K562 (cell line): Measurements from ENCODE around the gene NBEAL2. TPM values are rescaled to one million over a fixed set of nuclear protein-coding genes. Genes with fewer than 3 reads are reported as not detected.

Experiments
- ATAC-seq: fragments of 200-7000 bp; cut with Tn5 transposase; 3 replicates; pipeline ENCODE4 v1.9.1; 2020; ENCODE audit warnings: moderate library complexity
- BruUV-seq: library from RNA; stranded (reverse); fragments of 400-500 nt; replicated peaks from 2 replicates; lab custom pipeline; 2021; lab: Mats Ljungman, UMichigan
- CTCF ChIA-PET: fragments of 300-600 bp; formaldehyde crosslinking; extraction: SDS; loops from one replicate; lab custom pipeline; 2021; ENCODE audit warnings: low intra/inter-chr PET ratio; lab: Yijun Ruan, JAX
- POLR2A ChIA-PET: fragments of 300-600, 350-650 bp; sonication (Branson Sonifier 250); formaldehyde crosslinking; extraction: SDS; loops from one replicate; lab custom pipeline; 2021; ENCODE audit warnings: antibody characterized with exemption, inconsistent platforms; lab: Yijun Ruan, JAX
- DNase-seq, 4 experiments: peaks; one replicate each; pipeline versions ENCODE4 v3.0.0 to v3.0.0-alpha.2; 2011 to 2018; ENCODE audit warnings: low spot score in 3 of 4, mixed read lengths in 3 of 4; ENCODE audit errors: extremely low read depth in 1 of 4
- FAIRE-seq: peaks from 2 replicates; lab custom pipeline; 2011; peaks lifted over from hg19 to GRCh38; lab: Jason Lieb, UNC
- H2AFZ ChIP-seq: 2 replicates; pipeline ENCODE4 v1.6.0; 2011; ENCODE audit warnings: low read depth, low read length, control low read depth, inconsistent platforms
- H3K27ac ChIP-seq: fragments of 200-600 bp; 3 replicates; pipeline ENCODE4 v1.8.0; 2011; ENCODE audit warnings: low read depth, mild to moderate bottlenecking, control low read depth, inconsistent platforms, low read length, moderate library complexity, mixed read lengths; ENCODE audit errors: extremely low read depth
- H3K27me3 ChIP-seq, 2 experiments: fragments of 300-600 bp in 1 of 2; 2 replicates in 1 of 2; 3 replicates in 1 of 2; pipeline versions ENCODE4 v1.6.0 to v1.8.0; 2011; ENCODE audit warnings: inconsistent platforms in 2 of 2, low read length in 2 of 2, mild to moderate bottlenecking in 1 of 2, mixed read lengths in 1 of 2, moderate library complexity in 1 of 2; ENCODE audit not compliant: control insufficient read depth in 2 of 2, insufficient read depth in 2 of 2
- H3K36me3 ChIP-seq: fragments of 300-600 bp; 3 replicates; pipeline ENCODE4 v1.8.0; 2011; ENCODE audit warnings: mild to moderate bottlenecking, low read length, inconsistent platforms; ENCODE audit not compliant: control insufficient read depth, insufficient read depth
- H3K4me1 ChIP-seq, 2 experiments: fragments of 200-600 bp in 1 of 2; replicated peaks in 1 of 2; 2 replicates in 1 of 2; 3 replicates in 1 of 2; pipeline versions ENCODE4 v1.5.1 to v1.8.0; 2011; ENCODE audit warnings: inconsistent platforms in 2 of 2, low read length in 2 of 2, mild to moderate bottlenecking in 1 of 2, mixed read lengths in 1 of 2, moderate library complexity in 1 of 2; ENCODE audit not compliant: control insufficient read depth in 2 of 2, insufficient read depth in 2 of 2
- H3K4me2 ChIP-seq: 2 replicates; pipeline ENCODE4 v1.6.1; 2011; ENCODE audit warnings: low read length, control low read depth, inconsistent platforms, mixed read lengths; ENCODE audit not compliant: insufficient read depth
- H3K4me3 ChIP-seq: fragments of 200-600 bp; sonication (generic), shearing (Covaris generic); 2 replicates; pipeline ENCODE4 v1.5.1; 2016; ENCODE audit warnings: control low read depth, inconsistent platforms
- H3K79me2 ChIP-seq: fragments of 200-600 bp; 3 replicates; pipeline ENCODE4 v1.8.0; 2011; ENCODE audit warnings: low read length, inconsistent platforms; ENCODE audit not compliant: control insufficient read depth, insufficient read depth
- H3K9ac ChIP-seq, 2 experiments: 2 replicates each; pipeline versions ENCODE4 v1.6.0 to v1.6.1; 2011; ENCODE audit warnings: low read depth in 2 of 2, low read length in 2 of 2, control low read depth in 1 of 2, inconsistent platforms in 1 of 2, mild to moderate bottlenecking in 1 of 2, mixed read lengths in 1 of 2; ENCODE audit not compliant: insufficient read depth in 1 of 2
- H3K9me1 ChIP-seq: one replicate; pipeline ENCODE4 v1.6.0; 2011; ENCODE audit warnings: inconsistent platforms, mild to moderate bottlenecking, low read length, moderate library complexity; ENCODE audit not compliant: control insufficient read depth, insufficient read depth
- H3K9me3 ChIP-seq: replicated peaks from 2 replicates; pipeline ENCODE4 v1.5.1; 2011; ENCODE audit warnings: low read depth, low read length, inconsistent platforms; ENCODE audit not compliant: control insufficient read depth, insufficient read depth
- H4K20me1 ChIP-seq: replicated peaks from 2 replicates; pipeline ENCODE4 v1.6.1; 2011; ENCODE audit warnings: low read length, inconsistent platforms, mixed read lengths; ENCODE audit not compliant: control insufficient read depth, insufficient read depth
- ERF ChIP-seq: fragments of 450-650 bp; formaldehyde crosslinking; IDR thresholded peaks from 2 replicates; pipeline ENCODE4 v1.4.0; 2020; ENCODE audit warnings: mild to moderate bottlenecking, mixed read lengths
- FOXA3 ChIP-seq, 2 experiments: fragments of 450-650 bp in 1 of 2; sonication (generic) in 1 of 2; formaldehyde crosslinking; IDR thresholded peaks in 1 of 2; conservative IDR thresholded peaks in 1 of 2; 2 replicates each; pipeline versions ENCODE4 v1.4.0 to v1.8.0; 2020 to 2022; ENCODE audit warnings: mild to moderate bottlenecking in 2 of 2, missing genetic modification reagents in 1 of 2
- GABPA ChIP-seq: fragments of 200-800 bp; sonication (Bioruptor generic); conservative IDR thresholded peaks from 2 replicates; pipeline ENCODE4 v1.6.1; 2016; ENCODE audit warnings: low read depth, missing genetic modification characterization, missing compliant biosample characterization
- MYC ChIP-seq, 2 experiments: fragments of 250-450 bp in 1 of 2; sonication (Bioruptor Pico) in 1 of 2; IDR thresholded peaks; 2 replicates each; pipeline versions ENCODE4 v1.5.1 to v1.6.1; 2012 to 2021; ENCODE audit warnings: low read depth in 2 of 2, borderline replicate concordance in 1 of 2, improper control_type of control experiment in 1 of 2, low read length in 1 of 2, mild to moderate bottlenecking in 1 of 2, moderate library complexity in 1 of 2
- OTX1 ChIP-seq: fragments of 450-650 bp; formaldehyde crosslinking; IDR thresholded peaks from 2 replicates; pipeline ENCODE4 v1.4.0; 2022; ENCODE audit warnings: mild to moderate bottlenecking
- POLR2B ChIP-seq: fragments of 450-650 bp; IDR thresholded peaks from 2 replicates; pipeline ENCODE4 v1.6.1; 2018; ENCODE audit warnings: low read depth; ENCODE audit not compliant: partially characterized antibody
- RCOR1 ChIP-seq, 2 experiments: IDR thresholded peaks; 2 replicates each; pipeline ENCODE4 v1.6.1; 2012; ENCODE audit warnings: low read depth in 2 of 2, low read length in 2 of 2, borderline replicate concordance in 1 of 2, improper control_type of control experiment in 1 of 2
- TRIM24 ChIP-seq, 2 experiments: fragments of 450-650 bp; IDR thresholded peaks; 2 replicates each; pipeline ENCODE4 v1.6.1; 2016
- ZBTB8A ChIP-seq: fragments of 450-650 bp; IDR thresholded peaks from 2 replicates; pipeline ENCODE4 v1.6.1; 2018; ENCODE audit warnings: mild to moderate bottlenecking, moderate library complexity; ENCODE audit not compliant: partially characterized antibody
- WGBS: fragments of 100-300 bp; shearing (Covaris generic); methylation state at CpG from one replicate; pipeline ENCODE4 v1.1.6; 2016; ENCODE audit warnings: low coverage, mixed read lengths; ENCODE audit not compliant: insufficient coverage; ENCODE audit errors: missing lambda C conversion rate; 5-methylcytosine and 5-hydroxymethylcytosine counted together
- in situ Hi-C: fragments of 300-500 bp; cut with MboI; formaldehyde crosslinking; loops from 4 replicates; pipeline ENCODE4 v1.15.0; 2018; ENCODE audit warnings: inconsistent platforms, mixed read lengths
- intact Hi-C: fragments of 100-400 bp; cut with micrococcal nuclease; formaldehyde crosslinking; loops from 2 replicates; pipeline ENCODE4 v1.14.2; 2022
- polyA plus RNA-seq, 8 experiments: library from polyadenylated mRNA; depleted of rRNA in 4 of 8; stranded (reverse) in 5 of 8; unstranded in 3 of 8; fragments of >200 nt; fragmentation: Nextera tagmentation in 2 of 8; fragmentation: Illumina TruSeq in 1 of 8; extraction: Ambion mirVana in 2 of 8; extraction: Trizol in 1 of 8; gene quantifications; 2 replicates each; pipeline versions ENCODE4 v1.2.1 to v1.2.3, GENCODE V29; 2011 to 2014; ENCODE audit warnings: inconsistent platforms in 1 of 8, missing spikeins in 1 of 8
- total RNA-seq, 7 experiments: library from RNA; depleted of rRNA in 6 of 7; stranded (reverse); fragments of >200 nt in 6 of 7; fragmentation: Illumina TruSeq in 2 of 7; extraction: Trizol in 2 of 7; gene quantifications; 2 replicates each; pipeline versions ENCODE4 v1.2.1 to v1.2.3, GENCODE V29; 2011 to 2021; ENCODE audit warnings: low replicate concordance in 1 of 7
- TF ChIP-seq, protein P1 (sequence below): fragments of 250-450 bp; sonication (Bioruptor Pico); IDR thresholded peaks from 2 replicates; pipeline ENCODE4 v1.4.0; 2020; ENCODE audit warnings: borderline replicate concordance
- TF ChIP-seq, protein P2 (sequence below): sonication (generic); formaldehyde crosslinking; IDR thresholded peaks from 2 replicates; pipeline ENCODE4 v1.8.0; 2022; ENCODE audit warnings: missing genetic modification reagents, mild to moderate bottlenecking, borderline replicate concordance
- TF ChIP-seq, protein P3 (sequence below): fragments of 450-650 bp; IDR thresholded peaks from 2 replicates; pipeline ENCODE4 v1.6.1; 2016; ENCODE audit warnings: mild to moderate bottlenecking

Gene NBEAL2
- total and polyA plus RNA-seq, 9 of the 15 experiments (the other 6 are each of a cell fraction or from before 2014, with no cell fraction given), result 0.06 to 114 (median 29.6) TPM

DNA sequence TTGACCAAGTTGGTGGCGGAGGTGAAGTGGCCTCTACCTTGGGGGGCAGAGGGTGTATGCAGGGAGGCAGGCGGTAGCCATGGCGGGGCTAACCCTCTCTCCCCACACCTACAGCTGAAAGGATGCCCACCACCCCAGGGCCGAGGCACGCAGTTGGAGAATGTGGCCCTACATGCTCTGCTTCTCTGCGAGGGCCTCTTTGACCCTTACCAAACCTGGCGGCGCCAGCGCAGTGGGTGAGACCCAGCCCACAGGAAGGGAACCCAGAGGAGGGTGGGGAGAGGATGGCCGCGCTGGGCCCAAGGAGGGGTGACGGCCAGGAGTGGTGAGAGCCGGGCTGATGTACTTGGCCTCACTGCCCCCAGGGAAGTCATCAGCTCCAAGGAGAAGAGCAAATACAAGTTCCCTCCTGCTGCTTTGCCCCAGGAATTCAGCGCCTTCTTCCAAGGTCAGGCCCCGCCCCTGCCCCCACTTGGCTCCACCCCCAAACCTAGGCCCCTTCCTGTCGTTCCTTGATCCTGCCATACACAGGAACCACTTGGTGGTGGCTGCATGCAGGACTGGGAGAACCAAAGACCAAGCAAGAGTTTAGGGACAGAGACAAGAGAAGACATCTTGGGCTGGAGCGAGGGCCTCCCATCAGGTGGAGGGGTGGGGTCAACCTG, 9.8 kb downstream of the NBEAL2 start:
- H3K9me3 ChIP-seq, result no peaks in the 10 kb centered on the region
- peak; percentile 65 to 82 (median 77) for DNase-seq
- in situ Hi-C loops (no loop called here), intact Hi-C loops (no loop called here)
- FAIRE-seq, result no peak
- H2AFZ ChIP-seq, result no peak overlapping the region
- no peaks in the 10 kb centered on the region for H4K20me1 ChIP-seq
- peaks cover 56% of the 10 kb centered on the region for H3K36me3 ChIP-seq
- no peaks in the 10 kb centered on the region for H3K27me3 ChIP-seq
- WGBS, result 84% methylated on average over 15 of the region's 17 CpGs
- peaks cover 34 to 65% of the 10 kb centered on the region in 2 experiments for H3K4me1 ChIP-seq
- H3K27ac ChIP-seq, result peak overlapping the region; percentile 99
- ATAC-seq, result no peak
- H3K4me2 ChIP-seq, result peak overlapping the region; percentile 99
- peaks cover 5% of the 10 kb centered on the region for H3K9me1 ChIP-seq
- peak overlapping the region; percentile 95 to 96; a peak in 3 of 4 replicates for H3K9ac ChIP-seq
- ChIA-PET CTCF (no interaction called here), POLR2A (interaction anchor here (1.0 to 2.9 kb wide), 5 partner anchors 8 to 18 kb away, joined by 4 to 35 read pairs (median 6); partner anchors contain the start of genes CCDC12 and NBEAL2)
- no TSS peak for BruUV-seq
- no peak overlapping the region for H3K4me3 ChIP-seq
- H3K79me2 ChIP-seq, result peaks cover 43% of the 10 kb centered on the region
- TF ChIP-seq, protein P1, sequence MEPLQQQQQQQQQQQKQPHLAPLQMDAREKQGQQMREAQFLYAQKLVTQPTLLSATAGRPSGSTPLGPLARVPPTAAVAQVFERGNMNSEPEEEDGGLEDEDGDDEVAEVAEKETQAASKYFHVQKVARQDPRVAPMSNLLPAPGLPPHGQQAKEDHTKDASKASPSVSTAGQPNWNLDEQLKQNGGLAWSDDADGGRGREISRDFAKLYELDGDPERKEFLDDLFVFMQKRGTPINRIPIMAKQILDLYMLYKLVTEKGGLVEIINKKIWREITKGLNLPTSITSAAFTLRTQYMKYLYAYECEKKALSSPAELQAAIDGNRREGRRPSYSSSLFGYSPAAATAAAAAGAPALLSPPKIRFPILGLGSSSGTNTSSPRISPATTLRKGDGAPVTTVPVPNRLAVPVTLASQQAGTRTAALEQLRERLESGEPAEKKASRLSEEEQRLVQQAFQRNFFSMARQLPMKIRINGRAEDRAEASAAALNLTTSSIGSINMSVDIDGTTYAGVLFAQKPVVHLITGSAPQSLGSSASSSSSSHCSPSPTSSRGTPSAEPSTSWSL (CRISPR knock-in tag), result peak; percentile 60; the same call in 1 of the 2 replicates
- TF ChIP-seq MYC (IDR thresholded peaks at IDR 0.05; ENCODE audit: low read depth, low read length) (no peak), MYC (CRISPR knock-in tag; IDR thresholded peaks at IDR 0.05; ENCODE audit: borderline replicate concordance, low read depth) (no peak), POLR2B (no peak), RCOR1 (IDR thresholded peaks at IDR 0.05; ENCODE audit: borderline replicate concordance in 1 of 2, low read depth in 2 of 2, low read length in 2 of 2) (no peak), OTX1 (no peak), FOXA3 (CRISPR knock-in tag; conservative IDR thresholded peaks at IDR 0.05 in 1 of 2, IDR thresholded peaks at IDR 0.05 in 1 of 2) (no peak), TRIM24 (IDR thresholded peaks at IDR 0.05) (no peak), ZBTB8A (no peak), ERF (CRISPR knock-in tag) (0 out of 2 replicates have a peak, but pooled peaks have one; percentile 14), GABPA (tag) (no peak)
- TF ChIP-seq, protein P2, sequence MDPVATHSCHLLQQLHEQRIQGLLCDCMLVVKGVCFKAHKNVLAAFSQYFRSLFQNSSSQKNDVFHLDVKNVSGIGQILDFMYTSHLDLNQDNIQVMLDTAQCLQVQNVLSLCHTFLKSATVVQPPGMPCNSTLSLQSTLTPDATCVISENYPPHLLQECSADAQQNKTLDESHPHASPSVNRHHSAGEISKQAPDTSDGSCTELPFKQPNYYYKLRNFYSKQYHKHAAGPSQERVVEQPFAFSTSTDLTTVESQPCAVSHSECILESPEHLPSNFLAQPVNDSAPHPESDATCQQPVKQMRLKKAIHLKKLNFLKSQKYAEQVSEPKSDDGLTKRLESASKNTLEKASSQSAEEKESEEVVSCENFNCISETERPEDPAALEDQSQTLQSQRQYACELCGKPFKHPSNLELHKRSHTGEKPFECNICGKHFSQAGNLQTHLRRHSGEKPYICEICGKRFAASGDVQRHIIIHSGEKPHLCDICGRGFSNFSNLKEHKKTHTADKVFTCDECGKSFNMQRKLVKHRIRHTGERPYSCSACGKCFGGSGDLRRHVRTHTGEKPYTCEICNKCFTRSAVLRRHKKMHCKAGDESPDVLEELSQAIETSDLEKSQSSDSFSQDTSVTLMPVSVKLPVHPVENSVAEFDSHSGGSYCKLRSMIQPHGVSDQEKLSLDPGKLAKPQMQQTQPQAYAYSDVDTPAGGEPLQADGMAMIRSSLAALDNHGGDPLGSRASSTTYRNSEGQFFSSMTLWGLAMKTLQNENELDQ (CRISPR knock-in tag), result no peak
- TF ChIP-seq, protein P3, sequence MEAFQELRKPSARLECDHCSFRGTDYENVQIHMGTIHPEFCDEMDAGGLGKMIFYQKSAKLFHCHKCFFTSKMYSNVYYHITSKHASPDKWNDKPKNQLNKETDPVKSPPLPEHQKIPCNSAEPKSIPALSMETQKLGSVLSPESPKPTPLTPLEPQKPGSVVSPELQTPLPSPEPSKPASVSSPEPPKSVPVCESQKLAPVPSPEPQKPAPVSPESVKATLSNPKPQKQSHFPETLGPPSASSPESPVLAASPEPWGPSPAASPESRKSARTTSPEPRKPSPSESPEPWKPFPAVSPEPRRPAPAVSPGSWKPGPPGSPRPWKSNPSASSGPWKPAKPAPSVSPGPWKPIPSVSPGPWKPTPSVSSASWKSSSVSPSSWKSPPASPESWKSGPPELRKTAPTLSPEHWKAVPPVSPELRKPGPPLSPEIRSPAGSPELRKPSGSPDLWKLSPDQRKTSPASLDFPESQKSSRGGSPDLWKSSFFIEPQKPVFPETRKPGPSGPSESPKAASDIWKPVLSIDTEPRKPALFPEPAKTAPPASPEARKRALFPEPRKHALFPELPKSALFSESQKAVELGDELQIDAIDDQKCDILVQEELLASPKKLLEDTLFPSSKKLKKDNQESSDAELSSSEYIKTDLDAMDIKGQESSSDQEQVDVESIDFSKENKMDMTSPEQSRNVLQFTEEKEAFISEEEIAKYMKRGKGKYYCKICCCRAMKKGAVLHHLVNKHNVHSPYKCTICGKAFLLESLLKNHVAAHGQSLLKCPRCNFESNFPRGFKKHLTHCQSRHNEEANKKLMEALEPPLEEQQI, result no peak
